IMR-90 (cell line): ENCODE results near the gene SPRY1. TPM values are rescaled to one million over a fixed set of nuclear protein-coding genes. Genes with fewer than 3 reads are reported as not detected.

Experiments
- ATAC-seq: fragments of 200-7000 bp; cut with Tn5 transposase; 2 replicates; pipeline ENCODE4 v1.9.1; 2020; ENCODE audit warnings: low read depth, mild to moderate bottlenecking, moderate library complexity
- BruUV-seq: library from RNA; stranded (reverse); fragments of 400-500 nt; replicated peaks from 2 replicates; lab custom pipeline; 2021; lab: Mats Ljungman, UMichigan
- CTCF ChIA-PET: fragments of 300-600 bp; formaldehyde crosslinking; extraction: SDS; loops from one replicate; lab custom pipeline; 2021; ENCODE audit warnings: antibody characterized with exemption; lab: Yijun Ruan, JAX
- POLR2A ChIA-PET: fragments of 300-600 bp; sonication (Branson Sonifier 250); formaldehyde crosslinking; loops from one replicate; lab custom pipeline; 2022; ENCODE audit warnings: antibody characterized with exemption; ENCODE audit not compliant: unreplicated experiment; lab: Charles Lee
- DNase-seq: peaks from one replicate; pipeline ENCODE4 v3.0.0; 2013
- H2AFZ ChIP-seq: replicated peaks from 2 replicates; pipeline ENCODE3; 2013; ENCODE audit warnings: low read length, mild to moderate bottlenecking; ENCODE audit not compliant: poor library complexity
- H2AK5ac ChIP-seq: 2 replicates; pipeline ENCODE4 v1.6.1; 2013; ENCODE audit warnings: low read depth, low read length, inconsistent platforms
- H2AK9ac ChIP-seq: replicated peaks from 2 replicates; pipeline ENCODE3; 2013; ENCODE audit warnings: mild to moderate bottlenecking, low read depth, low read length, moderate library complexity; ENCODE audit not compliant: poor library complexity
- H2BK120ac ChIP-seq: 2 replicates; pipeline ENCODE4 v1.6.1; 2013; ENCODE audit warnings: low read depth, low read length, inconsistent platforms
- H2BK15ac ChIP-seq: 3 replicates; pipeline ENCODE4 v1.6.1; 2013; ENCODE audit warnings: low read depth, low read length, inconsistent platforms
- H2BK20ac ChIP-seq: 2 replicates; pipeline ENCODE4 v1.6.1; 2013; ENCODE audit warnings: low read depth, mild to moderate bottlenecking, inconsistent platforms, low read length, moderate library complexity
- H2BK5ac ChIP-seq: 2 replicates; pipeline ENCODE4 v1.6.1; 2013; ENCODE audit warnings: mild to moderate bottlenecking, low read depth, low read length, inconsistent platforms; ENCODE audit not compliant: poor library complexity, severe bottlenecking
- H3K14ac ChIP-seq: replicated peaks from 2 replicates; pipeline ENCODE4 v1.6.1; 2013; ENCODE audit warnings: low read depth, low read length, inconsistent platforms
- H3K18ac ChIP-seq: 2 replicates; pipeline ENCODE4 v1.6.1; 2013; ENCODE audit warnings: low read depth, low read length, control low read depth
- H3K23ac ChIP-seq: 2 replicates; pipeline ENCODE4 v1.6.1; 2013; ENCODE audit warnings: low read depth, low read length, inconsistent platforms
- H3K27ac ChIP-seq: 2 replicates; pipeline ENCODE4 v1.5.1; 2013; ENCODE audit warnings: mild to moderate bottlenecking, control low read depth, low read length; ENCODE audit not compliant: insufficient read depth
- H3K27me3 ChIP-seq: 2 replicates; pipeline ENCODE4 v1.6.1; 2013; ENCODE audit warnings: low read length; ENCODE audit not compliant: control insufficient read depth, insufficient read depth
- H3K36me3 ChIP-seq: 2 replicates; pipeline ENCODE4 v1.6.1; 2013; ENCODE audit warnings: low read length, mixed read lengths; ENCODE audit not compliant: control insufficient read depth, insufficient read depth
- H3K4ac ChIP-seq: 2 replicates; pipeline ENCODE4 v1.6.1; 2013; ENCODE audit warnings: low read depth, low read length, inconsistent platforms
- H3K4me1 ChIP-seq: 2 replicates; pipeline ENCODE4 v1.6.1; 2013; ENCODE audit warnings: low read length, mixed read lengths; ENCODE audit not compliant: control insufficient read depth, insufficient read depth
- H3K4me2 ChIP-seq: 2 replicates; pipeline ENCODE4 v1.6.1; 2013; ENCODE audit warnings: low read depth, mild to moderate bottlenecking, control low read depth, low read length, moderate library complexity
- H3K4me3 ChIP-seq: 2 replicates; pipeline ENCODE4 v1.5.1; 2013; ENCODE audit warnings: low read depth, mild to moderate bottlenecking, control low read depth, low read length, moderate library complexity; ENCODE audit not compliant: insufficient read depth
- H3K56ac ChIP-seq: 2 replicates; pipeline ENCODE4 v1.6.1; 2013; ENCODE audit warnings: low read length, inconsistent platforms; ENCODE audit not compliant: insufficient read depth; ENCODE audit errors: extremely low read depth
- H3K79me1 ChIP-seq, 2 experiments: 2 replicates each; pipeline ENCODE4 v1.6.1; 2013; ENCODE audit warnings: low read length in 2 of 2, inconsistent platforms in 1 of 2, low read depth in 1 of 2
- H3K9ac ChIP-seq: 2 replicates; pipeline ENCODE4 v1.6.1; 2013; ENCODE audit warnings: low read depth, low read length, control low read depth
- H3K9me1 ChIP-seq: 2 replicates; pipeline ENCODE4 v1.6.1; 2013; ENCODE audit warnings: low read length, inconsistent platforms; ENCODE audit not compliant: insufficient read depth
- H3K9me3 ChIP-seq: 2 replicates; pipeline ENCODE4 v1.6.1; 2013; ENCODE audit warnings: low read length; ENCODE audit not compliant: control insufficient read depth, insufficient read depth
- H4K20me1 ChIP-seq: 2 replicates; pipeline ENCODE4 v1.6.1; 2013; ENCODE audit warnings: low read length, inconsistent platforms; ENCODE audit not compliant: insufficient read depth
- H4K5ac ChIP-seq: 2 replicates; pipeline ENCODE4 v1.6.1; 2013; ENCODE audit warnings: mild to moderate bottlenecking, low read depth, low read length, control low read depth
- H4K8ac ChIP-seq, 2 experiments: 2 replicates each; pipeline ENCODE4 v1.6.1; 2013; ENCODE audit warnings: low read depth in 2 of 2, low read length in 2 of 2, control low read depth in 1 of 2, inconsistent platforms in 1 of 2
- H4K91ac ChIP-seq: 2 replicates; pipeline ENCODE4 v1.6.1; 2013; ENCODE audit warnings: low read depth, low read length, inconsistent platforms; ENCODE audit not compliant: insufficient read depth
- BHLHE40 ChIP-seq: fragments of 150-350 bp; IDR thresholded peaks from 2 replicates; pipeline ENCODE4 v1.6.1; 2016; ENCODE audit warnings: mild to moderate bottlenecking, low read depth, low read length
- CEBPB ChIP-seq: IDR thresholded peaks from 2 replicates; pipeline ENCODE4 v1.6.1; 2012; ENCODE audit warnings: low read depth, low read length, improper control_type of control experiment
- MAZ ChIP-seq: IDR thresholded peaks from 2 replicates; pipeline ENCODE4 v1.6.1; 2012; ENCODE audit warnings: low read depth, mild to moderate bottlenecking, low read length, improper control_type of control experiment, moderate library complexity, borderline replicate concordance
- MXI1 ChIP-seq: IDR thresholded peaks from 2 replicates; pipeline ENCODE4 v1.6.1; 2012; ENCODE audit warnings: low read depth, mild to moderate bottlenecking, low read length, moderate library complexity, borderline replicate concordance
- NFE2L2 ChIP-seq: fragments of 150-350 bp; IDR thresholded peaks from 2 replicates; pipeline ENCODE4 v1.6.1; 2016; ENCODE audit warnings: low read depth, mild to moderate bottlenecking, low read length
- RAD21 ChIP-seq: IDR thresholded peaks from 2 replicates; pipeline ENCODE4 v1.6.1; 2012; ENCODE audit warnings: low read length, improper control_type of control experiment
- RCOR1 ChIP-seq: IDR thresholded peaks from 2 replicates; pipeline ENCODE4 v1.6.1; 2012; ENCODE audit warnings: mild to moderate bottlenecking, low read length, improper control_type of control experiment; ENCODE audit not compliant: insufficient replicate concordance
- RFX5 ChIP-seq: IDR thresholded peaks from 2 replicates; pipeline ENCODE4 v1.8.0; 2012; ENCODE audit warnings: low read depth, mild to moderate bottlenecking, low read length, moderate library complexity
- SMC3 ChIP-seq: fragments of 150-350 bp; IDR thresholded peaks from 2 replicates; pipeline ENCODE4 v1.6.1; 2016; ENCODE audit warnings: low read depth, mild to moderate bottlenecking, antibody characterized with exemption, low read length, moderate library complexity
- WGBS, 2 experiments: methylation state at CpG; one replicate each; pipeline versions ENCODE4 v1.1.5 to v1.1.7; 2013; ENCODE audit warnings: missing lambda C conversion rate in 2 of 2; ENCODE audit not compliant: insufficient read length in 1 of 2; ENCODE audit errors: extremely low coverage in 2 of 2; 5-methylcytosine and 5-hydroxymethylcytosine counted together
- dilution Hi-C: fragments of 300-500 bp; cut with HindIII; formaldehyde crosslinking; loops from one replicate; pipeline ENCODE4 v1.14.3; 2018; ENCODE audit warnings: low sequenced_read_pairs; ENCODE audit not compliant: unreplicated experiment
- in situ Hi-C: fragments of 300-500 bp; cut with MboI; formaldehyde crosslinking; loops from 3 replicates; pipeline ENCODE4 v1.14.3; 2019; ENCODE audit warnings: low sequenced_read_pairs, inconsistent platforms, mixed read lengths
- intact Hi-C: fragments of 100-400 bp; cut with micrococcal nuclease; formaldehyde crosslinking; loops from 2 replicates; pipeline ENCODE4 v1.10.0; 2022
- polyA plus RNA-seq, 3 experiments: library from polyadenylated mRNA; depleted of rRNA; stranded (reverse); fragments of >200 nt; gene quantifications; 2 replicates each; pipeline ENCODE4 v1.2.3, GENCODE V29; 2012; ENCODE audit warnings: low replicate concordance in 1 of 3
- total RNA-seq: library from RNA; depleted of rRNA; stranded (reverse); fragments of >200 nt; gene quantifications from 2 replicates; pipeline ENCODE4 v1.2.3, GENCODE V29; 2012
- TF ChIP-seq, protein P1 (sequence below): conservative IDR thresholded peaks from 2 replicates; pipeline ENCODE4 v1.5.1; 2012; ENCODE audit warnings: mild to moderate bottlenecking, low read depth, low read length, improper control_type of control experiment
- TF ChIP-seq, protein P2 (sequence below): fragments of 150-350 bp; IDR thresholded peaks from 2 replicates; pipeline ENCODE4 v1.6.1; 2017; ENCODE audit warnings: mild to moderate bottlenecking, antibody characterized with exemption, low read length, low read depth

The SPRY1 gene
- total and polyA plus RNA-seq, 2 of the 4 experiments (the other 2 are of a cell fraction): 1.4 to 2.2 TPM

DNA sequence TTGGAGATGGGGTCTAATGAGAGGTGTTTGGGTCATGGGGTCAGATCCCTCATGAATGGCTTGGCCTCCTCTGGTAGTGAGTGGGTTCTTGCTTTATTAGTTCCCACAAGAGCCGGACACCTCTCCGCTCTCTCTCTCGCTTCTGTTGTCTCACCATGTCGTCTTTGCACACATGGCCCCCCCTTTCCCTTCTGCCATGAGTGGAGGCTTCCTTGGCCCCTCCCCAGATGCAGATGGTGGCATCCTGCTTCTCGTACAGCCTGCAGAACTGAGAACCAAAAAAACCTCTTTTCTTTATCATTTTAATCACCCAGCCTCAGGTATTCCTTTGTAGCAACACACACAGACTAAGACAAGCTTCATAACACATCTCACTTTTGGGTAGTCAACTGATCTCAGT lies 49.6 kb upstream of the SPRY1 start:
- Histone ChIP-seq H3K36me3 (no peaks in the 10 kb centered on the region), H2AFZ (no peak overlapping the region), H3K4me2 (no peak overlapping the region), H3K9me3 (no peaks in the 10 kb centered on the region), H3K4me3 (no peak overlapping the region), H3K23ac (no peak overlapping the region), H3K27me3 (no peaks in the 10 kb centered on the region), H2BK15ac (no peak overlapping the region), H4K91ac (no peak overlapping the region), H3K9me1 (no peaks in the 10 kb centered on the region), H3K4me1 (no peaks in the 10 kb centered on the region), H3K56ac (no peak overlapping the region), H4K8ac (no peak overlapping the region), H3K79me1 (no peaks in the 10 kb centered on the region), H3K9ac (no peak overlapping the region), H3K27ac (no peak overlapping the region), H2BK20ac (no peak overlapping the region), H4K5ac (no peak overlapping the region), H2BK5ac (no peak overlapping the region), H2AK5ac (no peak overlapping the region), H4K20me1 (no peaks in the 10 kb centered on the region), H3K14ac (no peak overlapping the region), H3K4ac (no peak overlapping the region), H2AK9ac (no peak overlapping the region), H2BK120ac (no peak overlapping the region), H3K18ac (no peak overlapping the region)
- WGBS, 2 experiments: 81% methylated on average over 3 of the region's 5 CpGs; no CpG with 5 or more reads in 1 of the 2 experiments
- intact Hi-C loops (no loop called here), in situ Hi-C loops (no loop called here), dilution Hi-C loops (no loop called here)
- ChIA-PET POLR2A (no interaction called here), CTCF (interaction anchor here (0.6 kb wide), 1 partner anchor 244 kb away, joined by 3 read pairs; no protein-coding TSS in a partner anchor)
- ATAC-seq (no peak), DNase-seq (no peak)
- no TSS peak for BruUV-seq
- TF ChIP-seq SMC3 (no peak), NFE2L2 (no peak), RFX5 (no peak), RAD21 (no peak), MAZ (no peak), RCOR1 (no peak), BHLHE40 (no peak), CEBPB (no peak), MXI1 (no peak)
- TF ChIP-seq, protein P1, sequence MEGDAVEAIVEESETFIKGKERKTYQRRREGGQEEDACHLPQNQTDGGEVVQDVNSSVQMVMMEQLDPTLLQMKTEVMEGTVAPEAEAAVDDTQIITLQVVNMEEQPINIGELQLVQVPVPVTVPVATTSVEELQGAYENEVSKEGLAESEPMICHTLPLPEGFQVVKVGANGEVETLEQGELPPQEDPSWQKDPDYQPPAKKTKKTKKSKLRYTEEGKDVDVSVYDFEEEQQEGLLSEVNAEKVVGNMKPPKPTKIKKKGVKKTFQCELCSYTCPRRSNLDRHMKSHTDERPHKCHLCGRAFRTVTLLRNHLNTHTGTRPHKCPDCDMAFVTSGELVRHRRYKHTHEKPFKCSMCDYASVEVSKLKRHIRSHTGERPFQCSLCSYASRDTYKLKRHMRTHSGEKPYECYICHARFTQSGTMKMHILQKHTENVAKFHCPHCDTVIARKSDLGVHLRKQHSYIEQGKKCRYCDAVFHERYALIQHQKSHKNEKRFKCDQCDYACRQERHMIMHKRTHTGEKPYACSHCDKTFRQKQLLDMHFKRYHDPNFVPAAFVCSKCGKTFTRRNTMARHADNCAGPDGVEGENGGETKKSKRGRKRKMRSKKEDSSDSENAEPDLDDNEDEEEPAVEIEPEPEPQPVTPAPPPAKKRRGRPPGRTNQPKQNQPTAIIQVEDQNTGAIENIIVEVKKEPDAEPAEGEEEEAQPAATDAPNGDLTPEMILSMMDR: no peak
- TF ChIP-seq, protein P2, sequence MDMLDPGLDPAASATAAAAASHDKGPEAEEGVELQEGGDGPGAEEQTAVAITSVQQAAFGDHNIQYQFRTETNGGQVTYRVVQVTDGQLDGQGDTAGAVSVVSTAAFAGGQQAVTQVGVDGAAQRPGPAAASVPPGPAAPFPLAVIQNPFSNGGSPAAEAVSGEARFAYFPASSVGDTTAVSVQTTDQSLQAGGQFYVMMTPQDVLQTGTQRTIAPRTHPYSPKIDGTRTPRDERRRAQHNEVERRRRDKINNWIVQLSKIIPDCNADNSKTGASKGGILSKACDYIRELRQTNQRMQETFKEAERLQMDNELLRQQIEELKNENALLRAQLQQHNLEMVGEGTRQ: no peak
